HCT116 (cell line): ENCODE results near the gene ACTN4. TPM values are rescaled to one million over a fixed set of nuclear protein-coding genes. Genes with fewer than 3 reads are reported as not detected.
A peak's percentile ranks its signal among the peaks of the same experiment; 100 is the strongest.

ENCODE experiments used
- ATAC-seq: fragments of 200-7000 bp; cut with Tn5 transposase; 2 replicates; pipeline ENCODE4 v1.9.1; 2020; ENCODE audit warnings: mild to moderate bottlenecking, moderate library complexity
- BruUV-seq: library from RNA; stranded (reverse); fragments of 400-500 nt; replicated peaks from 2 replicates; lab custom pipeline; 2021; lab: Mats Ljungman, UMichigan
- CTCF ChIA-PET: fragments of 300-600 bp; sonication (Branson Sonifier 250); formaldehyde crosslinking; loops from one replicate; lab custom pipeline; 2021; ENCODE audit warnings: antibody characterized with exemption; lab: Charles Lee
- POLR2A ChIA-PET: fragments of 300-600, 350-600 bp; sonication (Branson Sonifier 250); formaldehyde crosslinking; loops from one replicate; lab custom pipeline; 2021; ENCODE audit warnings: antibody characterized with exemption; lab: Charles Lee
- RAD21 ChIA-PET, 2 experiments: fragments of 300-600 bp; sonication (Branson Sonifier 250); formaldehyde crosslinking; loops; one replicate each; lab custom pipeline; 2023; ENCODE audit warnings: low total read pairs in 2 of 2; ENCODE audit not compliant: uncharacterized antibody in 2 of 2, unreplicated experiment in 2 of 2, low non-redundant PET in 1 of 2; lab: Charles Lee
- DNase-seq: peaks from one replicate; pipeline ENCODE4 v3.0.0-alpha.2; 2010; ENCODE audit warnings: low read depth, low spot score
- H2AFZ ChIP-seq: fragments of 200-600 bp; shearing (Covaris generic), sonication (generic); 2 replicates; pipeline ENCODE4 v1.6.1; 2017; ENCODE audit warnings: low read depth, mixed run types, mixed read lengths, antibody characterized with exemption, low read length; ENCODE audit not compliant: poor library complexity, severe bottlenecking
- H3K27ac ChIP-seq: 2 replicates; pipeline ENCODE4 v1.5.1; 2012; ENCODE audit warnings: low read depth, low read length
- H3K27me3 ChIP-seq: fragments of 200-600 bp; sonication (generic); 2 replicates; pipeline ENCODE4 v1.6.1; 2016; ENCODE audit warnings: mixed run types, low read length, mixed read lengths; ENCODE audit not compliant: insufficient read depth
- H3K36me3 ChIP-seq, 2 experiments: fragments of 200-500 bp in 1 of 2; fragments of 200-600 bp in 1 of 2; sonication (Bioruptor generic) in 1 of 2; sonication (generic) in 1 of 2; 2 replicates each; pipeline versions ENCODE4 v1.5.1 to v1.6.1; 2014 to 2016; ENCODE audit warnings: low read length in 2 of 2, inconsistent platforms in 1 of 2, mixed read lengths in 1 of 2, mixed run types in 1 of 2; ENCODE audit not compliant: insufficient read depth in 2 of 2, control insufficient read depth in 1 of 2
- H3K4me1 ChIP-seq, 2 experiments: fragments of 200-600 bp in 1 of 2; sonication (generic) in 1 of 2; 2 replicates each; pipeline versions ENCODE4 v1.5.1 to v1.6.1; 2012 to 2017; ENCODE audit warnings: low read length in 2 of 2, inconsistent platforms in 1 of 2, mild to moderate bottlenecking in 1 of 2, mixed read lengths in 1 of 2, mixed run types in 1 of 2, moderate library complexity in 1 of 2; ENCODE audit not compliant: insufficient read depth in 2 of 2, control insufficient read depth in 1 of 2
- H3K4me2 ChIP-seq: fragments of 200-600 bp; sonication (generic); 2 replicates; pipeline ENCODE4 v1.6.1; 2017; ENCODE audit warnings: mixed run types, low read length, mixed read lengths
- H3K4me3 ChIP-seq, 2 experiments: fragments of 200-600 bp in 1 of 2; sonication (generic) in 1 of 2; replicated peaks in 1 of 2; 2 replicates each; pipeline ENCODE4 v1.5.1; 2011 to 2016; ENCODE audit warnings: low read length in 2 of 2, control low read depth in 1 of 2, low read depth in 1 of 2, mild to moderate bottlenecking in 1 of 2, mixed read lengths in 1 of 2, mixed run types in 1 of 2
- H3K79me2 ChIP-seq: fragments of 200-600 bp; sonication (generic); 2 replicates; pipeline ENCODE4 v1.6.1; 2017; ENCODE audit warnings: mild to moderate bottlenecking, mixed run types, low read length, moderate library complexity, mixed read lengths; ENCODE audit not compliant: insufficient read depth
- H3K9ac ChIP-seq: fragments of 200-600 bp; sonication (generic); 2 replicates; pipeline ENCODE4 v1.6.1; 2016; ENCODE audit warnings: low read length, mixed read lengths
- H3K9me2 ChIP-seq: fragments of 200-600 bp; sonication (generic), shearing (Covaris generic); 2 replicates; pipeline ENCODE4 v1.6.1; 2017; ENCODE audit warnings: mixed run types, mild to moderate bottlenecking, moderate library complexity; ENCODE audit not compliant: insufficient read depth
- H3K9me3 ChIP-seq, 2 experiments: fragments of 200-500 bp in 1 of 2; fragments of 200-600 bp in 1 of 2; sonication (Bioruptor generic) in 1 of 2; sonication (generic) in 1 of 2; 2 replicates each; pipeline ENCODE4 v1.6.1; 2014 to 2017; ENCODE audit warnings: low read length in 2 of 2, mixed read lengths in 2 of 2, inconsistent platforms in 1 of 2, low read depth in 1 of 2, mild to moderate bottlenecking in 1 of 2, mixed run types in 1 of 2, moderate library complexity in 1 of 2; ENCODE audit not compliant: control insufficient read depth in 1 of 2, insufficient read depth in 1 of 2
- H4K20me1 ChIP-seq: fragments of 200-600 bp; sonication (generic), shearing (Covaris generic); 2 replicates; pipeline ENCODE4 v1.6.1; 2017; ENCODE audit warnings: mixed run types, mild to moderate bottlenecking, moderate library complexity; ENCODE audit not compliant: insufficient read depth
- CBX3 ChIP-seq: IDR thresholded peaks from 2 replicates; pipeline ENCODE4 v1.6.1; 2012; ENCODE audit warnings: low read depth
- CEBPB ChIP-seq: IDR thresholded peaks from 2 replicates; pipeline ENCODE4 v1.6.1; 2012; ENCODE audit warnings: low read depth
- EGR1 ChIP-seq: IDR thresholded peaks from 2 replicates; pipeline ENCODE4 v1.6.1; 2012; ENCODE audit warnings: low read depth
- ELF1 ChIP-seq: IDR thresholded peaks from 2 replicates; pipeline ENCODE4 v1.6.1; 2012; ENCODE audit warnings: low read depth, borderline replicate concordance
- EZH2 ChIP-seq: fragments of 200-600 bp; sonication (generic); IDR thresholded peaks from 2 replicates; pipeline ENCODE4 v1.6.1; 2017; ENCODE audit warnings: antibody characterized with exemption, mixed run types
- EZH2phosphoT487 ChIP-seq: fragments of 200-600 bp; IDR thresholded peaks from 2 replicates; pipeline ENCODE4 v1.6.1; 2018; ENCODE audit warnings: antibody characterized with exemption, borderline replicate concordance
- FOSL1 ChIP-seq: IDR thresholded peaks from 2 replicates; pipeline ENCODE4 v1.6.1; 2012; ENCODE audit warnings: low read depth
- POLR2A ChIP-seq: IDR thresholded peaks from 2 replicates; pipeline ENCODE4 v1.7.0; 2011; ENCODE audit warnings: borderline replicate concordance; ENCODE audit not compliant: insufficient read depth, insufficient read length; ENCODE audit errors: extremely low read depth
- POLR2AphosphoS5 ChIP-seq: IDR thresholded peaks from 2 replicates; pipeline ENCODE4 v1.6.1; 2011; ENCODE audit warnings: mild to moderate bottlenecking, low read depth, low read length, moderate library complexity
- RAD21 ChIP-seq: IDR thresholded peaks from 2 replicates; pipeline ENCODE4 v1.6.1; 2012; ENCODE audit warnings: low read depth, mild to moderate bottlenecking
- SIN3A ChIP-seq: IDR thresholded peaks from 2 replicates; pipeline ENCODE4 v1.6.1; 2012; ENCODE audit warnings: low read depth
- SP1 ChIP-seq: IDR thresholded peaks from 2 replicates; pipeline ENCODE4 v1.6.1; 2012; ENCODE audit warnings: low read depth
- SRF ChIP-seq: IDR thresholded peaks from 2 replicates; pipeline ENCODE4 v1.6.1; 2012; ENCODE audit warnings: low read depth
- TCF7L2 ChIP-seq: IDR thresholded peaks from 2 replicates; pipeline ENCODE4 v1.7.0; 2011; ENCODE audit warnings: borderline replicate concordance, inconsistent platforms; ENCODE audit not compliant: insufficient read depth, insufficient read length; ENCODE audit errors: extremely low read depth
- YY1 ChIP-seq: IDR thresholded peaks from 2 replicates; pipeline ENCODE4 v1.6.1; 2011; ENCODE audit warnings: low read length, low read depth, moderate library complexity, mild to moderate bottlenecking; ENCODE audit not compliant: insufficient replicate concordance; ENCODE audit errors: extremely low read depth
- ZFX ChIP-seq: fragments of 450-650 bp; IDR thresholded peaks from 2 replicates; pipeline ENCODE4 v1.6.1; 2017
- ZNF274 ChIP-seq: fragments of 200-500 bp; sonication (Bioruptor generic); IDR thresholded peaks from 2 replicates; pipeline ENCODE4 v1.6.1; 2014; ENCODE audit warnings: mild to moderate bottlenecking, low read depth, low read length, inconsistent platforms
- intact Hi-C: fragments of 100-400 bp; cut with micrococcal nuclease; formaldehyde crosslinking; loops from 2 replicates; pipeline ENCODE4 v1.10.0; 2022
- total RNA-seq: library from RNA; stranded (reverse); gene quantifications from one replicate; pipeline ENCODE4 v1.2.1, GENCODE V29; 2021; ENCODE audit not compliant: unreplicated experiment
- TF ChIP-seq, protein P1 (sequence below): IDR thresholded peaks from 2 replicates; pipeline ENCODE4 v1.6.1; 2011; ENCODE audit warnings: mild to moderate bottlenecking, low read length, moderate library complexity; ENCODE audit not compliant: insufficient replicate concordance; ENCODE audit errors: extremely low read depth
- TF ChIP-seq, protein P2 (sequence below): IDR thresholded peaks from 2 replicates; pipeline ENCODE4 v1.6.1; 2012
- TF ChIP-seq, protein P3 (sequence below), 3 experiments: fragments of 200-600 bp in 1 of 3; sonication (generic) in 1 of 3; IDR thresholded peaks in 2 of 3; conservative IDR thresholded peaks in 1 of 3; 2 replicates each; pipeline ENCODE4 v1.5.1; 2012 to 2017; ENCODE audit warnings: low read depth in 2 of 3, low read length in 2 of 3, antibody characterized with exemption in 1 of 3, borderline replicate concordance in 1 of 3, control low read depth in 1 of 3, mild to moderate bottlenecking in 1 of 3, mixed read lengths in 1 of 3, mixed run types in 1 of 3, moderate library complexity in 1 of 3; ENCODE audit not compliant: insufficient read depth in 1 of 3

The ACTN4 gene
- total RNA-seq, 1 experiment from 2014 or later, result 651 TPM

DNA sequence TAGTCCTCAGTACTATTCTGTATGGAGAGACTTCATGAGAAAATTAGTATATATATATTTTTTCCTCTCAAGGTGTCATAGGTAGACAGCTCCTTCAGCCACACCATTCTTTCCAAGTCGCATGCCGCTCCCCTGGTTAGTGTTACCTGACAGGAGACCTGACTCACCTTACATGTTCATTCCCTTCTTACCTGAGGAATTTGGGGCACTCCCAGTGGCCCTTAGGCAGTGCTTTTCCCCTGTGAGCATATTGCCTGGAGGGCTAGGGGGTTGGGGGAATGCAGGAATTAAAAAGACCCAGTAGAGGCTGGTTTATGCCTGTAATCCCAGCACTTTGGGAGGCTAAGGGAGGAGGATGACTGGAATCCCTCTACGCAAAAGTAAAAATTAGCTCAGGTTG lies 9.0 kb upstream of the ACTN4 start:
- ATAC-seq, result no peak
- H3K9ac ChIP-seq, result 0 out of 2 replicates have a peak overlapping the region, but pooled peaks have one; percentile 14
- ChIA-PET RAD21 (no interaction called here), CTCF (interaction anchor here (0.9 to 2.2 kb wide), 3 partner anchors 8 to 292 kb away, joined by 3 to 7 read pairs (median 3); partner anchors contain the start of genes ACTN4, MRPS12 and SARS2), POLR2A (interaction anchor here (2.3 kb wide), 1 partner anchor 9 kb away, joined by 8 read pairs; the partner anchor contains the start of gene ACTN4)
- H3K79me2 ChIP-seq, result peaks cover 11% of the 10 kb centered on the region; the same call in 1 of the 2 replicates
- DNase-seq, result no peak
- no peak overlapping the region for H2AFZ ChIP-seq
- H3K4me2 ChIP-seq, result no peak overlapping the region
- no peaks in the 10 kb centered on the region for H4K20me1 ChIP-seq
- no peak for TF ChIP-seq POLR2AphosphoS5
- no peak for TF ChIP-seq EZH2phosphoT487
- no peak for TF ChIP-seq SRF
- no peak for TF ChIP-seq YY1
- no peak for TF ChIP-seq SP1
- no peak for TF ChIP-seq SIN3A
- TF ChIP-seq, protein P1, sequence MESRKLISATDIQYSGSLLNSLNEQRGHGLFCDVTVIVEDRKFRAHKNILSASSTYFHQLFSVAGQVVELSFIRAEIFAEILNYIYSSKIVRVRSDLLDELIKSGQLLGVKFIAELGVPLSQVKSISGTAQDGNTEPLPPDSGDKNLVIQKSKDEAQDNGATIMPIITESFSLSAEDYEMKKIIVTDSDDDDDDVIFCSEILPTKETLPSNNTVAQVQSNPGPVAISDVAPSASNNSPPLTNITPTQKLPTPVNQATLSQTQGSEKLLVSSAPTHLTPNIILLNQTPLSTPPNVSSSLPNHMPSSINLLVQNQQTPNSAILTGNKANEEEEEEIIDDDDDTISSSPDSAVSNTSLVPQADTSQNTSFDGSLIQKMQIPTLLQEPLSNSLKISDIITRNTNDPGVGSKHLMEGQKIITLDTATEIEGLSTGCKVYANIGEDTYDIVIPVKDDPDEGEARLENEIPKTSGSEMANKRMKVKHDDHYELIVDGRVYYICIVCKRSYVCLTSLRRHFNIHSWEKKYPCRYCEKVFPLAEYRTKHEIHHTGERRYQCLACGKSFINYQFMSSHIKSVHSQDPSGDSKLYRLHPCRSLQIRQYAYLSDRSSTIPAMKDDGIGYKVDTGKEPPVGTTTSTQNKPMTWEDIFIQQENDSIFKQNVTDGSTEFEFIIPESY, result no peak
- TF ChIP-seq, protein P2, sequence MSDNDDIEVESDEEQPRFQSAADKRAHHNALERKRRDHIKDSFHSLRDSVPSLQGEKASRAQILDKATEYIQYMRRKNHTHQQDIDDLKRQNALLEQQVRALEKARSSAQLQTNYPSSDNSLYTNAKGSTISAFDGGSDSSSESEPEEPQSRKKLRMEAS, result no peak
- TF ChIP-seq POLR2A, result no peak
- TF ChIP-seq FOSL1, result no peak
- no peak for TF ChIP-seq CBX3
- no peak for TF ChIP-seq ZFX
- no peak for TF ChIP-seq RAD21
- TF ChIP-seq TCF7L2, result no peak
- TF ChIP-seq ELF1, result no peak
- TF ChIP-seq CEBPB, result no peak
- TF ChIP-seq EZH2, result no peak
- no peak for TF ChIP-seq EGR1
- TF ChIP-seq ZNF274, result no peak
- TF ChIP-seq, protein P3, sequence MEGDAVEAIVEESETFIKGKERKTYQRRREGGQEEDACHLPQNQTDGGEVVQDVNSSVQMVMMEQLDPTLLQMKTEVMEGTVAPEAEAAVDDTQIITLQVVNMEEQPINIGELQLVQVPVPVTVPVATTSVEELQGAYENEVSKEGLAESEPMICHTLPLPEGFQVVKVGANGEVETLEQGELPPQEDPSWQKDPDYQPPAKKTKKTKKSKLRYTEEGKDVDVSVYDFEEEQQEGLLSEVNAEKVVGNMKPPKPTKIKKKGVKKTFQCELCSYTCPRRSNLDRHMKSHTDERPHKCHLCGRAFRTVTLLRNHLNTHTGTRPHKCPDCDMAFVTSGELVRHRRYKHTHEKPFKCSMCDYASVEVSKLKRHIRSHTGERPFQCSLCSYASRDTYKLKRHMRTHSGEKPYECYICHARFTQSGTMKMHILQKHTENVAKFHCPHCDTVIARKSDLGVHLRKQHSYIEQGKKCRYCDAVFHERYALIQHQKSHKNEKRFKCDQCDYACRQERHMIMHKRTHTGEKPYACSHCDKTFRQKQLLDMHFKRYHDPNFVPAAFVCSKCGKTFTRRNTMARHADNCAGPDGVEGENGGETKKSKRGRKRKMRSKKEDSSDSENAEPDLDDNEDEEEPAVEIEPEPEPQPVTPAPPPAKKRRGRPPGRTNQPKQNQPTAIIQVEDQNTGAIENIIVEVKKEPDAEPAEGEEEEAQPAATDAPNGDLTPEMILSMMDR (IDR thresholded peaks at IDR 0.05 in 2 of 3, conservative IDR thresholded peaks at IDR 0.05 in 1 of 3; ENCODE audit: borderline replicate concordance in 1 of 3, insufficient read depth in 1 of 3, low read depth in 2 of 3, low read length in 2 of 3), result no peak
- BruUV-seq, result no TSS peak
- intact Hi-C loops, result loop anchor here (5.0 to 10.0 kb wide), 2 partner anchors 124 to 294 kb away; partner anchors contain the start of genes MRPS12 and SARS2
- H3K36me3 ChIP-seq, result peaks cover 11 to 16% of the 10 kb centered on the region in 2 experiments; a peak in 3 of 4 replicates
- no peak overlapping the region for H3K27ac ChIP-seq
- H3K9me2 ChIP-seq, result no peaks in the 10 kb centered on the region
- H3K4me1 ChIP-seq, result peaks cover 15 to 60% of the 10 kb centered on the region in 2 experiments
- H3K9me3 ChIP-seq, result no peaks in the 10 kb centered on the region
- no peak overlapping the region for H3K4me3 ChIP-seq
- no peaks in the 10 kb centered on the region for H3K27me3 ChIP-seq
